OCI-LY1 (cell line): ENCODE data around the gene RREB1.

Source experiments
- CTCF ChIP-seq: fragments of 200-600 bp; sonication (generic), shearing (Covaris generic); IDR thresholded peaks from 2 replicates; pipeline ENCODE4 v1.5.1; 2017; ENCODE audit warnings: mild to moderate bottlenecking, antibody characterized with exemption, low read length, moderate library complexity, mixed read lengths
- EZH2 ChIP-seq: fragments of 200-600 bp; sonication (generic), shearing (Covaris generic); IDR thresholded peaks from 2 replicates; pipeline ENCODE4 v1.8.0; 2017; ENCODE audit warnings: borderline replicate concordance, mixed run types, mild to moderate bottlenecking, antibody characterized with exemption, low read length, moderate library complexity, mixed read lengths

DNA sequence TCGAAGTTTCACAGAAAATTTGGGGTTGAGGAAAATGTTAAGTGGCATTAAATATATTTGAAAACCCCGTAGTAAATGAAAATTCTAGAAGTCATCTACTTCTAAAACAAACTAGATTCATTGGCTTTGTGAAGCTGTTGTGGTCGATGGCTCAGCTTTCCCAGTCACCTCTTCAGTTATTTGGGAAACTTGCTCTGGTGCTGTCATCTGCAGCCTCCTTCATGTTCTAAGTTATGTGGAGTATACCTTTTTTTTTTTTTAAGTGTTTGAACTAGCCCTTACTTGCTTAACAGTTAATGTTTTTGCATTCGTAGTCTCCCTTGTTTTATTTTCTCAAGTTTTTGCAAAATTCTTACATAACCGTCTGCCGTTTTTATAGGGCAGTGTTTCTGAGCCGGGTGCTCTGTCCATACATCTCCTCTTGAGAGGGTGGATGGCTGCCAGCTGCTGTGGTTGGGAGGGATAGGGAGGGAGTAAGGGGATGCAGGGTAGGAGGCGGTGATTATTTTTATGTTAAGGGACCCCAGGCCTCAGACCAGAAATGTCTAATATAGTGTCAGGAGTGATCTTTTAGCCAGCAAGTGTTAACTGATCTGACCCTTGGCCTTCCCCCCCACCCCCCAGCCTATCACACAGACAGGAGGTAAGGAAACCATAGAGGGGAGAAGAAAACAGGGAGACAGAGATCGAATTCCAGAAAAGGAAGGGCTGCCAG, 7.1 kb downstream of the RREB1 start:
- TF ChIP-seq EZH2 (no peak), CTCF (no peak)
